Tibial nerve (tissue), 4 donors: ENCODE measurements around the gene ACTL9. TPM values are rescaled to one million over a fixed set of nuclear protein-coding genes. Genes with fewer than 3 reads are reported as not detected.
"Not testable (repeated sequence)": the region's sequence is repeated elsewhere in the genome, so short reads cannot be mapped to it uniquely, and the experiment has no call there.

Experiments used
- DNase-seq, 2 donors: peaks; one replicate each; pipeline ENCODE4 v3.0.0-alpha.2; 2019; ENCODE audit warnings: low spot score in 2 of 2
- H3K27ac ChIP-seq, 4 donors: fragments of 200-600 bp; sonication (generic) in 3 of 4; one replicate each; pipeline ENCODE4 v1.5.1; 2017 to 2019; ENCODE audit warnings: mild to moderate bottlenecking in 1 of 4
- H3K27me3 ChIP-seq, 2 donors: fragments of 200-600 bp; sonication (generic) in 1 of 2; one replicate each; pipeline versions ENCODE4 v1.5.1 to v1.6.0; 2017 to 2019
- H3K36me3 ChIP-seq, 3 donors: fragments of 200-600 bp; sonication (generic); one replicate each; pipeline ENCODE4 v1.5.1; 2018 to 2019
- H3K4me1 ChIP-seq, 4 donors: fragments of 200-600 bp; sonication (generic) in 3 of 4; one replicate each; pipeline ENCODE4 v1.5.1; 2017 to 2019
- H3K4me3 ChIP-seq, 4 donors: fragments of 200-600 bp; sonication (generic) in 3 of 4; one replicate each; pipeline ENCODE4 v1.5.1; 2017 to 2019; ENCODE audit warnings: mild to moderate bottlenecking in 1 of 4, moderate library complexity in 1 of 4
- H3K9me3 ChIP-seq, 4 donors: fragments of 200-600 bp; sonication (generic) in 3 of 4; one replicate each; pipeline ENCODE4 v1.5.1; 2017 to 2019
- EP300 ChIP-seq, 2 donors: sonication (generic); formaldehyde crosslinking; IDR thresholded peaks; one replicate each; pipeline ENCODE4 v1.6.1; 2017; ENCODE audit warnings: antibody characterized with exemption in 2 of 2, mild to moderate bottlenecking in 1 of 2
- POLR2A ChIP-seq, 2 donors: fragments of 450-650 bp; IDR thresholded peaks; one replicate each; pipeline ENCODE4 v1.6.1; 2017; ENCODE audit warnings: antibody characterized with exemption in 2 of 2, mild to moderate bottlenecking in 2 of 2, moderate library complexity in 2 of 2
- WGBS, 2 donors: methylation state at CpG; one replicate each; pipeline ENCODE4 v1.1.5; 2018; 5-methylcytosine and 5-hydroxymethylcytosine counted together
- total RNA-seq, 4 donors: library from RNA; depleted of rRNA; stranded (reverse); fragments of >200 nt; gene quantifications; one replicate each; pipeline ENCODE4 v1.1.0, GENCODE V29; 2016
- TF ChIP-seq, protein P1 (sequence below), 5 experiments: fragments of 200-600 bp in 3 of 5; fragments of 450-650 bp in 2 of 5; sonication (generic) in 3 of 5; IDR thresholded peaks; one replicate each; pipeline ENCODE4 v1.5.1; 2016 to 2019; ENCODE audit warnings: antibody characterized with exemption in 5 of 5, mild to moderate bottlenecking in 3 of 5, moderate library complexity in 2 of 5

Gene ACTL9, protein sequence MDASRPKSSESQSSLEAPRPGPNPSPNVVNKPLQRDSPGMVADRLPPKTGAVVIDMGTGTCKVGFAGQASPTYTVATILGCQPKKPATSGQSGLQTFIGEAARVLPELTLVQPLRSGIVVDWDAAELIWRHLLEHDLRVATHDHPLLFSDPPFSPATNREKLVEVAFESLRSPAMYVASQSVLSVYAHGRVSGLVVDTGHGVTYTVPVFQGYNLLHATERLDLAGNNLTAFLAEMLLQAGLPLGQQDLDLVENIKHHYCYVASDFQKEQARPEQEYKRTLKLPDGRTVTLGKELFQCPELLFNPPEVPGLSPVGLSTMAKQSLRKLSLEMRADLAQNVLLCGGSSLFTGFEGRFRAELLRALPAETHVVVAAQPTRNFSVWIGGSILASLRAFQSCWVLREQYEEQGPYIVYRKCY
- total RNA-seq: not detected

DNA sequence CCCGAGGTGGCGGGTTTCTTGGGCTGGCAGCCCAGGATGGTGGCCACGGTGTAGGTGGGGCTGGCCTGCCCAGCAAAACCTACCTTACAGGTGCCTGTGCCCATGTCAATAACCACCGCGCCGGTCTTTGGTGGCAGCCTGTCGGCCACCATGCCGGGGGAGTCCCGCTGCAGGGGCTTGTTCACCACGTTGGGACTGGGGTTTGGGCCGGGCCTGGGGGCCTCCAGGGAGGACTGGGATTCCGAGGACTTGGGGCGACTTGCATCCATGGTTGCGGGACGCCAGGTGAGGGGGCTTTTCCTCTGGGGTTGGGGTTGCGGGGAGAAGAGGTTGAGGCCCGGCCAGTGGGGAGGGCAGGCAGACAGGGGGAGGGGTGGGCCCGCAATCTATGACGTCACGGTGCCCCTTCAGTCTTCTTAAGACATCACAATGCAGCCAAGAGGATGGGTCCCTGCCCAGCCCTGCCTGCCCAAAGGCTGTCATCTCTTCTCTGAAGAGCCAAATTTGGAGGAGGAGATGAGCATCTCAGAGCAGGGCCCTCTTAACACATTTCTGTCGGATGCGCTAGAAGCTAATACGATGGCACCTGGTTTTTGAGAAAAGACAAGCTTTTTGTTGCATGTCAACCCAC is at the start of gene ACTL9:
Gene ACTL9, minus strand, starts transcription at position 363 of the 631 bp plus-strand sequence. Its CDS starts 94 bp downstream, at position 269.
- H3K4me1 ChIP-seq: no peaks in the 10 kb centered on the region
- no peak within 1 kb of the TSS for H3K4me3 ChIP-seq
- peaks cover 0 to 11% (median 0%) of the 10 kb centered on the region in 4 donors for H3K9me3 ChIP-seq
- no peak within 1 kb of the TSS for H3K27ac ChIP-seq
- TF ChIP-seq, protein P1, sequence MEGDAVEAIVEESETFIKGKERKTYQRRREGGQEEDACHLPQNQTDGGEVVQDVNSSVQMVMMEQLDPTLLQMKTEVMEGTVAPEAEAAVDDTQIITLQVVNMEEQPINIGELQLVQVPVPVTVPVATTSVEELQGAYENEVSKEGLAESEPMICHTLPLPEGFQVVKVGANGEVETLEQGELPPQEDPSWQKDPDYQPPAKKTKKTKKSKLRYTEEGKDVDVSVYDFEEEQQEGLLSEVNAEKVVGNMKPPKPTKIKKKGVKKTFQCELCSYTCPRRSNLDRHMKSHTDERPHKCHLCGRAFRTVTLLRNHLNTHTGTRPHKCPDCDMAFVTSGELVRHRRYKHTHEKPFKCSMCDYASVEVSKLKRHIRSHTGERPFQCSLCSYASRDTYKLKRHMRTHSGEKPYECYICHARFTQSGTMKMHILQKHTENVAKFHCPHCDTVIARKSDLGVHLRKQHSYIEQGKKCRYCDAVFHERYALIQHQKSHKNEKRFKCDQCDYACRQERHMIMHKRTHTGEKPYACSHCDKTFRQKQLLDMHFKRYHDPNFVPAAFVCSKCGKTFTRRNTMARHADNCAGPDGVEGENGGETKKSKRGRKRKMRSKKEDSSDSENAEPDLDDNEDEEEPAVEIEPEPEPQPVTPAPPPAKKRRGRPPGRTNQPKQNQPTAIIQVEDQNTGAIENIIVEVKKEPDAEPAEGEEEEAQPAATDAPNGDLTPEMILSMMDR (IDR thresholded peaks at IDR 0.05): no peak
- TF ChIP-seq EP300 (IDR thresholded peaks at IDR 0.05): no peak
- TF ChIP-seq POLR2A (IDR thresholded peaks at IDR 0.05): no peak
- H3K27me3 ChIP-seq: peaks cover 0 to 4% of the 10 kb centered on the region in 2 donors
- H3K36me3 ChIP-seq: no peaks in the 10 kb centered on the region
- WGBS, 2 donors: 64 to 69% methylated on average over 20 to 23 of the region's 23 CpGs
- no peak for DNase-seq

DNA sequence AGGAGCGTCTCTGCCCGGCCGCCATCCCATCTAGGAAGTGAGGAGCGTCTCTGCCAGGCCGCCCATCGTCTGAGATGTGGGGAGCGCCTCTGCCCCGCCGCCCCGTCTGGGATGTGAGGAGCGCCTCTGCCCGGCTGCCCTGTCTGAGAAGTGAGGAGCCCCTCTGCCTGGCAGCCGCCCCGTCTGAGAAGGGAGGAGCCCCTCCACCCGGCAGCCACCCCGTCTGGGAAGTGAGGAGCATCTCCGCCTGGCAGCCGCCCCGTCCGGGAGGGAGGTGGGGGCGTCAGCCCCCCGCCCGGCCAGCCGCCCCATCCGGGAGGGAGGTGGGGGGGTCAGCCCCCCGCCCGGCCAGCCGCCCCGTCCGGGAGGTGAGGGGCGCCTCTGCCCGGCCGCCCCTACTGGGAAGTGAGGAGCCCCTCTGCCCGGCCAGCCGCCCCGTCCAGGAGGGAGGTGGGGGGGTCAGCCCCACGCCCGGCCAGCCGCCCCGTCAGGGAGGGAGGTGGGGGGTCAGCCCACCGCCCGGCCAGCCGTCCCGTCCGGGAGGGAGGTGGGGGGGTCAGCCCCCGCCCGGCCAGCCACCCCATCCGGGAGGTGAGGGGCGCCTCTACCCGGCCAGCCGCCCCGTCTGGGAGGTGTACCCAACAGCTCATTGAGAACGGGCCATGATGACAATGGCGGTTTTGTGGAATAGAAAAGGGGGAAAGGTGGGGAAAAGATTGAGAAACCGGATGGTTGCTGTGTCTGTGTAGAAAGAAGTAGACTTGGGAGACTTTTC is 40.9 kb upstream of the ACTL9 start:
- H3K4me1 ChIP-seq, H3K27me3 ChIP-seq, H3K36me3 ChIP-seq, H3K9me3 ChIP-seq, H3K4me3 ChIP-seq, DNase-seq, H3K27ac ChIP-seq: not testable (repeated sequence)
- WGBS, 2 donors: 91% methylated on average over 10 to 15 of the region's 55 CpGs

DNA sequence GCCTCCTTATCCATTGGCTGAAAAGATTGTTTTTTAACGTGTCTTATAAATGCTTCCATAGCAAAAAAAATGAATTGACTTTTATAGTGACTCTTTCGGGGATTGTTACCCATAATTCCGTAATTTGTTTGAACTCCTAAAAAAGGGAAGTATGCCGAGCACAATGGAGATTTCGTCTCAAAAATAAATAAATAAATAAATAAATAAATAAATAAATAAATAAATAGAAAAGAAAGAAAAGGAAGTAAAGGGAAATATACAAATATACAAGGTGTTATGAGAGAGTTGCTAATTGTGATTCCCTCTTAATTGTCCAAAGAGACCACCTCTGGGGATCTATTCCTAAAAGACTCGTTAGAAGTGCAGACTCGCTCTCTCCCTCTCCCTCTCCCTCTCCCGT is 39.8 kb upstream of the ACTL9 start:
- WGBS, 2 donors: 79 to 81% methylated on average over 8 of the region's 8 CpGs

DNA sequence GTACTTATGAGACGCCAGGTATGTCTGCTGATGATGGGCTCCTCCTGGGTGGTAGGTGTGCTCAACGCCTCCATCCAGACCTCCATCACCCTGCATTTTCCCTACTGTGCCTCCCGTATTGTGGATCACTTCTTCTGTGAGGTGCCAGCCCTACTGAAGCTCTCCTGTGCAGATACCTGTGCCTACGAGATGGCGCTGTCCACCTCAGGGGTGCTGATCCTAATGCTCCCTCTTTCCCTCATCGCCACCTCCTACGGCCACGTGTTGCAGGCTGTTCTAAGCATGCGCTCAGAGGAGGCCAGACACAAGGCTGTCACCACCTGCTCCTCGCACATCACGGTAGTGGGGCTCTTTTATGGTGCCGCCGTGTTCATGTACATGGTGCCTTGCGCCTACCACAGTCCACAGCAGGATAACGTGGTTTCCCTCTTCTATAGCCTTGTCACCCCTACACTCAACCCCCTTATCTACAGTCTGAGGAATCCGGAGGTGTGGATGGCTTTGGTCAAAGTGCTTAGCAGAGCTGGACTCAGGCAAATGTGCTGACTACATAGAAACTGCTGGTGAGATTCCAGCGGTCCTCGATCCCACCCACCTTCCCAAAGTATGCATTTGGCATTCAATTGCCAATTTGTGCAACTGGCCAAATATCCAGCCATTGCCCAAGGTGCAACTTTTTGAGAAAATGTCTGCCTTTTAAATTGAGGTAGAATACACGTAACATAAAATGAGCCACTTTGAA is 33.0 kb upstream of the ACTL9 start:
- no peaks in the 10 kb centered on the region for H3K27me3 ChIP-seq
- no peak for DNase-seq
- WGBS, 2 donors: 69 to 72% methylated on average over 18 to 19 of the region's 19 CpGs
- H3K36me3 ChIP-seq: no peaks in the 10 kb centered on the region
- H3K4me3 ChIP-seq: no peak overlapping the region
- H3K27ac ChIP-seq: no peak overlapping the region
- H3K9me3 ChIP-seq: peaks cover 0 to 4% (median 0%) of the 10 kb centered on the region in 4 donors
- no peaks in the 10 kb centered on the region for H3K4me1 ChIP-seq
- no peak for TF ChIP-seq EP300 (IDR thresholded peaks at IDR 0.05)
- TF ChIP-seq, protein P1 (IDR thresholded peaks at IDR 0.05): no peak
- TF ChIP-seq POLR2A (IDR thresholded peaks at IDR 0.05): no peak

More for the DNA sequence above, 39.8 kb upstream of the ACTL9 start:
- Histone ChIP-seq H3K4me3 (no peak overlapping the region), H3K27me3 (no peaks in the 10 kb centered on the region), H3K36me3 (no peaks in the 10 kb centered on the region), H3K9me3 (peaks cover 0 to 3% (median 0%) of the 10 kb centered on the region in 4 donors), H3K27ac (no peak overlapping the region), H3K4me1 (no peaks in the 10 kb centered on the region)
- DNase-seq: no peak
- TF ChIP-seq, protein P1 (IDR thresholded peaks at IDR 0.05): no peak
- TF ChIP-seq POLR2A (IDR thresholded peaks at IDR 0.05): no peak
- TF ChIP-seq EP300 (IDR thresholded peaks at IDR 0.05): no peak

DNA sequence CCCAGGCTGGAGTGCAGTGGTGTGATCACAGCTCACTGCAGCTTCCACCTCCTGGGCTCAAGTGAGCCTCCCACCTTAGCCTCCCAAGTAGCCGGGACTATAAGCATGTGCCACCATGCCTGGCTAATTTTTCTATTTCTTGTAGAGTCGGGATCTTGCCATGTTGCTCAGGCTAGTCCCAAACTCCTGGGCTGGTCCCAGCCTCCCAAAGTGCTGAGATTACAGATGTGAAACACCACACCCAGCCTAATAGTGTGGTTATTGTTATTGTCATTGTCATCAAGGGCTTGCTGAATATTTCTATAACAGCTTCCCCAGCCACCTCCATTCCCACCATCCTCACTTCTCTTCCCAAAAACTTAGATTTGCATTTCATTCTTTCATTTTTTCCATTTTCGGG is 25.7 kb upstream of the ACTL9 start:
- Histone ChIP-seq H3K9me3 (no peaks in the 10 kb centered on the region), H3K27ac (no peak overlapping the region), H3K27me3 (no peaks in the 10 kb centered on the region), H3K4me3 (no peak overlapping the region), H3K4me1 (no peaks in the 10 kb centered on the region), H3K36me3 (no peaks in the 10 kb centered on the region)
- 59 to 67% methylated on average over 3 of the region's 3 CpGs for WGBS, 2 donors
- DNase-seq: no peak
- no peak for TF ChIP-seq POLR2A (IDR thresholded peaks at IDR 0.05)
- TF ChIP-seq, protein P1 (IDR thresholded peaks at IDR 0.05): no peak
- TF ChIP-seq EP300 (IDR thresholded peaks at IDR 0.05): no peak
